HG03439 (cell line): Measurements from ENCODE around the gene PLXNB2.
"Not testable (repeated sequence)": the region's sequence is repeated elsewhere in the genome, so short reads cannot be mapped to it uniquely, and the experiment has no call there.

Experiments
- ATAC-seq: cut with Tn5 transposase; IDR thresholded peaks from one replicate; pipeline ENCODE4 v1.9.1; 2021; ENCODE audit warnings: mild to moderate bottlenecking, moderate library complexity; ENCODE audit not compliant: unreplicated experiment

Gene PLXNB2, protein sequence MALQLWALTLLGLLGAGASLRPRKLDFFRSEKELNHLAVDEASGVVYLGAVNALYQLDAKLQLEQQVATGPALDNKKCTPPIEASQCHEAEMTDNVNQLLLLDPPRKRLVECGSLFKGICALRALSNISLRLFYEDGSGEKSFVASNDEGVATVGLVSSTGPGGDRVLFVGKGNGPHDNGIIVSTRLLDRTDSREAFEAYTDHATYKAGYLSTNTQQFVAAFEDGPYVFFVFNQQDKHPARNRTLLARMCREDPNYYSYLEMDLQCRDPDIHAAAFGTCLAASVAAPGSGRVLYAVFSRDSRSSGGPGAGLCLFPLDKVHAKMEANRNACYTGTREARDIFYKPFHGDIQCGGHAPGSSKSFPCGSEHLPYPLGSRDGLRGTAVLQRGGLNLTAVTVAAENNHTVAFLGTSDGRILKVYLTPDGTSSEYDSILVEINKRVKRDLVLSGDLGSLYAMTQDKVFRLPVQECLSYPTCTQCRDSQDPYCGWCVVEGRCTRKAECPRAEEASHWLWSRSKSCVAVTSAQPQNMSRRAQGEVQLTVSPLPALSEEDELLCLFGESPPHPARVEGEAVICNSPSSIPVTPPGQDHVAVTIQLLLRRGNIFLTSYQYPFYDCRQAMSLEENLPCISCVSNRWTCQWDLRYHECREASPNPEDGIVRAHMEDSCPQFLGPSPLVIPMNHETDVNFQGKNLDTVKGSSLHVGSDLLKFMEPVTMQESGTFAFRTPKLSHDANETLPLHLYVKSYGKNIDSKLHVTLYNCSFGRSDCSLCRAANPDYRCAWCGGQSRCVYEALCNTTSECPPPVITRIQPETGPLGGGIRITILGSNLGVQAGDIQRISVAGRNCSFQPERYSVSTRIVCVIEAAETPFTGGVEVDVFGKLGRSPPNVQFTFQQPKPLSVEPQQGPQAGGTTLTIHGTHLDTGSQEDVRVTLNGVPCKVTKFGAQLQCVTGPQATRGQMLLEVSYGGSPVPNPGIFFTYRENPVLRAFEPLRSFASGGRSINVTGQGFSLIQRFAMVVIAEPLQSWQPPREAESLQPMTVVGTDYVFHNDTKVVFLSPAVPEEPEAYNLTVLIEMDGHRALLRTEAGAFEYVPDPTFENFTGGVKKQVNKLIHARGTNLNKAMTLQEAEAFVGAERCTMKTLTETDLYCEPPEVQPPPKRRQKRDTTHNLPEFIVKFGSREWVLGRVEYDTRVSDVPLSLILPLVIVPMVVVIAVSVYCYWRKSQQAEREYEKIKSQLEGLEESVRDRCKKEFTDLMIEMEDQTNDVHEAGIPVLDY (N-terminal part only)

DNA sequence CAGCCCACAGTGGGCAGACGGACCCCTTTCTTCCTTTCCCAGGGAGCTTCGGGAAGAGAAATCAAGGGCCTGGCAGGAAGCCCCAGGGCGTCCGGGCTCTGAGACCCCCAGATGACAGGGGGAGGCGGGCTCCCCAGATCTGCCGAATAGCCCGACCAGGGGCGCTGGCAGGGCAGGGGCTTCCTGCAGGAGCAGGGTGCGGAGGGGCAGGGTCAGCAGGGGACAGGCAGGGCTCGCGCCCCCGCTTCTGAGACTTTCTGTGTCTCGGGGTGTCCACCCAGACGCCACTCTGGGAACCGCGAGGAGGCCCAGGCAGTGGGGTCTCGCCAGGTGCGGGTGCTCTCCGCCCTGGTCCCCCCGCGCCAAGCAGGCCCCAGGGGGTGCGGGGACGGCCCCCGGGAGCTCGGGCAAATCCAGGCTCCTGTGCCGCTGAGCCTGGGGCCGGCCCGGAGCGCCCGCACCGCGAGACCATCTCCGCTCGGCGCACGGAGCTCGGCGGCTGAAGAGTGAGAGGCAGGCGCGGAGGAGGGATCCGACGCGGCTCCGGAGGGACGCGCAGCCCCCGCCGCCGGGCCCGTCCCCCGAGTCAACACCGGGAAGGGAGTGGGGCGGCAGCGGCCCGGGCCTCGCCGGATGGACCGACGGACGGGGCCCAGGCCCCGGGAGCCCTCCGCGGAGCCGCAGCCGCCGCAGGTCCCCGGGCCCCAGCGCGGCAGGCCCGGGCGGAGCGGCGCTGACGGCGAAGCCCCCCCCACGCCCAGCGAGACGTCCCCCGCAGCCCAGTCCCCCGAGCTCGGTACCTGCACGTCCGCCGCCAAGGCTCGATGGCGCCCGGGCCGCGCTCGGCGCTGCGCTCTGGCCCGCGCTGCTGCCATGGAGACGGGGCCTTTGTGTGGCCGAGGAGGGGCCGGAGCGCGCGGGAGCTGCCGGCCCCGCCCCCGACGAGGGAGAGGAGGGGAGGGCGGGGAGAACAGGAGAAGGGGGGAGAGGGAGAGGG is at the start of gene PLXNB2:
PLXNB2 (minus strand) TSS at position 894 of the 997 bp plus-strand sequence. CDS start 17,062 bp downstream, outside the sequence.
- no peak for ATAC-seq

DNA sequence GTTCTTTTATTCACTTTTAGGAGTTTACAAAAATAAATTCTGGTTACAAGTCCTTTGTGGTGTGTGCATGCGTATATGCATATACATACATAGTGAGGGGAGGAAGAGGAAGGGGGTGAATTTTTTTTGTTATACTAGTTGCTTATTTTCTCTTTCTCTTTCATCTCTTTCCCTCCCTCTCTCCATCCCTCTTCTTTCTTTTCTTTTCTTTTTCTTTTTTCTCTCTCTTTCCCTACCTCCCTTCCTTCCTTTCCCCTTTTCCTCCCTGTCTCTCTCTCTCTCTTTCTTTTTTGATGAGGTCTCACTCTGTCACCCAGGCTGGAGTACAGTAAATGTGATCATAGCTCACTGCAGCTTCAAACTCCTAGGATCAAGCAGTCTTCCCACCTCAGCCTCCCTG is 49.8 kb upstream of the PLXNB2 start:
- ATAC-seq, result no peak

DNA sequence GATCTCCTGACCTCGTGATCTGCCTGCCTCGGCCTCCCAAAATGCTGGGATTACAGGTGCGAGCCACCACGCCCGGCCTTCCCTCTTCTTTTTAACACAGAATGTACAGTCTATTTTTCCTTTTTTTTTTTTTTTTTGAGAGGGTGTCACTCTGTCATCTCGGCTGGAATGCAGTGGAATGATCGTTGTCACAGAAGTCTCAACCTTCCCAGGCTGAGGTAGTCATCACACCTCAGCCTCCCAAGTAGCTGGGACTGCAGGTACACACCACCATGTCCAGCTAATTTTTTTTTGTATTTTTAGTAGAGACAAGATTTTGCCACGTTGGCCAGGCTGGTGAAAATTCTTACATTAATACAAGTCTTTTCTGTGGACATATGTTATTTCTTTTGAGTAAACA is 48.7 kb upstream of the PLXNB2 start:
- ATAC-seq, result no peak

DNA sequence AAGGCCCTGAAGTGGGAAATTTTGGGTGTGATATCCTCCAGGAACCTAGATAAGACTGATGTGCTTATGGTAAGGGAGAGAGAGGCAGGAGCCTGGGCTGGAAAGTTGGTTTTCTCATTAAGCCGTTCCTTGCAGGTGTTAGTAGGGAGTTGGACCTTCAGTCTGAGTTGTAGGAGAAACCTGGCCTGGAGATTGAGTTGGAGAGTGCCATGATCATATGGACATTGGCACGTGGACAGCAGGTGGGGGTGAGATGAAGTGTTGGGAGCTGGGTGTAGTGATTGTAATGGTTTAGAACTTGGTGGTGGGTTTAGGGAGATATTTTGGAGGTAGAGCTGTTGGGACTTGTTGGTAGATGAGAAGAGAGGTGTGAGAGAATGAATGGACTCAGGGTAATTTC is 40.6 kb upstream of the PLXNB2 start:
- ATAC-seq, result no peak

DNA sequence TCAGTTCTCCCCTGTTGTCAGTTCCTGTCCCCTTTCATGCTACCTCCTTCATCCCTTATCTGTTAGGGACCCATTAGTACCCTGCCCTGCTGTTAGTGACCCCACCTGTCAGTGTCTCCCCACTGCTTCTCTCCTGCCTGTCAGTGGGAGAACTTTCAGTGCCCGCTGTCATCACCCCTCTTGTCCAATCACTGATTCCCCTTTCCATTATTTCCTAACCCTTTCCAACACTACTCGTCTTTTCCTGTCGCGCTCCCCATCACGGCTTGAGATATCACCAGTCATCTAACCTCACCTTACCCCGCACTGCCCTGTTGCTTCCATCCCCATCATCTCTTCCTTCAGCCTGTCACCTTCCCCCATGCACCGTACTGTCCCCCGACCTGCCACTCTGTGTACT is 39.7 kb upstream of the PLXNB2 start:
- no peak for ATAC-seq

DNA sequence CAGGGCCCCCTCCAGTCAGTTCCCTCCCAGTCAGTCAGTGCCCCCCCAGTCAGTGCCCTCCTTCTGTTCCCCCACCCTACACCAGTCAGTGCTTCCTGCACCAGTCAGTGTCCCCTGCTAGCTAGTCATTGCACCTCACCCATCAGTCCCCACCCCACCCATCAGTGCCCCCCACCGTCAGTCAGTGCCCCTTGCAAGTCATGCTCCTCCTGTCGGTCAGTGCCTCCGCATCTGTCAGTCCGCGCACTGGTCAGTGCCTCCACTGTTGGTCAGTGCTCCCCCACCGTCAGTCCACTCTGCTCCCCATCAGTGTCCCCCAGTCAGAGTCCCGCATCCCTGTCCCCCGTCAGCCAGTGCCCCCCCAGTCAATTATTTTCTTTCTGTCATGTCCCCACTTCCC is 39.0 kb upstream of the PLXNB2 start:
- no peak for ATAC-seq

DNA sequence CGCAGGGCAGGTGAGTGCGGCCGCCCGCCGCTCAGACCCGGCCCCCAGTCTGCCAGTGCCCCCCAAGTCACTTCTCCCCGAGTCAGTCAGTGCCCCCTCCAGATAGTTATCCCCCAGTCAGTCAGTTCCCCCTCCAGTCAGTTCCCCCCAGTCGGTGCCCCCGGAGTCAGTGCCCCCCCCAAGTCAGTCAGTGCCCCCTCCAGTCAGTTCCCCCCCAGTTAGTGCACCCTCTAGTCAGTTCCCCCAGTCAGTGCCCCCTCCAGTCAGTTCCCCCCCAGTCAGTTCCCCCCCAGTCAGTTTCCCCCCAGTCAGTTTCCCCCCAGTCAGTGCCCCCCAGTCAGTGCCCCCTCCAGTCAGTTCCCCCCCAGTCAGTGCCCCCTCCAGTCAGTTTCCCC is 36.1 kb upstream of the PLXNB2 start:
- ATAC-seq, result no peak

DNA sequence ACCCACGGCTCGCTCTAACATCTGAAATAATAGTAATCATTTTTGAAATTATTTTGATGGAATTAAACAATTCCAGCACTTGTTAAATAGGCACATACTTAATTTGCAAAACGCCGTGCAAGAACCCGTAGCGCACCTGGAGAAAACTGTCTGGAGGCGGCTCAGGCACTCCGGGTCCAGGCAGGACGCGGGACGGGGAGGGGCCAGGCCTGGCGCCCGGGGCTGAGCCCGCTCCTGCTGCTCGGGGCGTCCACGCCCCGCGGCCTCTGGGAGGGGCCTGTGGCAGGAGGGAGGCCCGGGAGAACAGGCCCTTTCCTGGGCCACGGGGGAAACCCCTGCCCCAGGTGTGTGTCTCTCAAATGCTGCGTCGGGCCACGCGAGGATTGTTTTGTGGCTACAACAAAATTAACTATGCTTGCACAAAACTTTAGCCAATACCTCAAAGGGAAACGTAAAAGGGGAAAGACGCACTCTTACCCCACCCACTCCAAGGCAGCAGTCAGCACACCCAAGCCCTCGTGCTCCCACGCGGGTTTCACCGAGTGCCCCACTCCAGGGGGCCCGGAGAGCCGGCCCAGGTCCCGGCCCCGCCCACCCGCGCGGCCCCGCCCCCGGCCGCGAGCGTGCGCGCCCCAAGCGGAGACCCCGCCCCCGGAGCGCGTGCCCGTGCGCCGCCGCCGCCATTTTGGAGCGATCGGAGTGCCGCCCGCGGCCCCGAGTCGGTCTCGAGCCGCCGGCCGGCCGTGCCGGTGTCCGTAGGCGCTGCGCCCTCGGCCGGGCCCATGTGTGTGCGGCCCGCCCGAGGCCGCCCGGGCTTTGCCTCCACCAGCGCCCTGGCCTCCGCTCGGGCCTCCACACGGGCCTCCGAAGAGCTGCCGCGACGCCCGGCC is 35.5 kb upstream of the PLXNB2 start, which contains the start of gene PPP6R2:
PPP6R2 (plus strand) TSS at position 677 of the 890 bp plus-strand sequence. CDS start 50,582 bp downstream, outside the sequence.
- ATAC-seq, result peak; percentile 70

DNA sequence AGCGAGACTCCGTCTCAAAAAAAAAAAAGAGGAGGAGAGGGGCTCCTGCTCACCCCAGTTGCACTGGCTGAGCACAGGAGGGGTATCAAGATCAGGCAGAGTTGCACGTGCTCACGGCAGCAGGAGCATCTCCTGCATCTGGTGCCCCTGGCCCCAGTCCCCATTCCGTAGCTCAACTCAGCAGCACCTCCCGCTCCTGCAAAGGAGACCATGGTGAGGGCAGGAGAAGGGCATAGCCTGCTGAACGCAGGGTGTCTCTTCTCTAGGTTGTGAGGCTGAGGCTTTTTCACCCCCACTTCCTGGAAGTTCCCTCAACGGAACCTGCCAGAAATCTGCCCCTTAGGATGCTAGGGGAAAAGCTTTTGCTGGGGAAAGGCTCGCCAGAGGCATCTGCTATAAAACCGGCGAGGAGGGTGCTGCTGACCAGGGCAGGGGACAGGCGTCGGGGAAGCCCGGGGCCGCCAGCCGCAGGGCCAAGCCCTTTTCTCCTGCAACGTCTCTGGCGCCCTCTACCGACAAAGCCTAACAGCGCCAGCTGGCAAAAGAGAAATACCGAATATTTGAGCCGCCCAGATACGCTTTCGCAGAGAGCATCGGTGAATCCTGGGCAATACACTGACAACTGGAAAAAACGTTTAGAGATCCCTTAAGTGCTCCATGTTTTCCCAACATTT is 34.7 kb upstream of the PLXNB2 start:
- ATAC-seq, result peak; percentile 80

DNA sequence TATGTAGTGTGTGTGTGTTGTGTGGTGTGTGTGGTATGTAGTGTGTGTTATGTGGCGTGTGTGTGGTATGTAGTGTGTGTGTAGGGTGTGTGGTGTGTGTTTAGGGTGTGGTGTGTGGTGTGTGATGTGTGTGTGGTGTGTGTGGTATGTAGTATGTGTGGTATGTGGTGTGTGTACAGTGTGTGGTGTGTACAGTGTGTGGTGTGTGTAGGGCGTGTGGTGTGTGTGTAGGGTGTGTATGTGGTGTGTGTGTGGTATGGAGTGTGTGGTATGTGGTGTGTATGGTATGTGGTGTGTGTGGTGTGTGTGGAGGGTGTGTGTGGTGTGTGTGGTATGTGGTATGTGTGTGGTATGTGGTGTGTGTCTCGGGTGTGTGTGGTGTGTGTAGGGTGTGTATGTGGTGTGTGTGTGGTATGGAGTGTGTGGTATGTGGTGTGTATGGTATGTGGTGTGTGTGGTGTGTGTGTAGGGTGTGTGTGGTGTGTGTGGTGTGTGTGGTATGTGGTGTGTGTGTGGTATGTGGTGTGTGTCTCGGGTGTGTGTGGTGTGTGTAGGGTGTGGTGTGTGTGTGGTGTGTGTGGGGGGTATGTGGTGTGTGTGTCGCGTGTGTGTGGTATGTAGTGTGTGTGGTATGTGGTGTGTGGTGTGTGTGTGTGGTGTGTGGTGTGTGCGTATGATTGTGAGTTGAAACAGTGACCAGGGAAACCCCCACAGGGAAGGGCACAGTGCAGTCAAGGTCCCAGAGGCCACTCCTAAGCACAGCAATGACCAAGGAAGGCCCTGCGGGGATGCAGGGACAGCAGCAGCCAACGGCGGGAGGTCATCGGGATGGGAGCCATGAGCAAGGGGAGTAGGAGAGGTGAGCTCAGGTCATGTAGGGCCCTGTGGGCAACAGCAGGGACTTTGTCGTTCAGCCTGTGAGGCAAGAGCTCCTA is 32.8 kb upstream of the PLXNB2 start:
- ATAC-seq, result no peak

DNA sequence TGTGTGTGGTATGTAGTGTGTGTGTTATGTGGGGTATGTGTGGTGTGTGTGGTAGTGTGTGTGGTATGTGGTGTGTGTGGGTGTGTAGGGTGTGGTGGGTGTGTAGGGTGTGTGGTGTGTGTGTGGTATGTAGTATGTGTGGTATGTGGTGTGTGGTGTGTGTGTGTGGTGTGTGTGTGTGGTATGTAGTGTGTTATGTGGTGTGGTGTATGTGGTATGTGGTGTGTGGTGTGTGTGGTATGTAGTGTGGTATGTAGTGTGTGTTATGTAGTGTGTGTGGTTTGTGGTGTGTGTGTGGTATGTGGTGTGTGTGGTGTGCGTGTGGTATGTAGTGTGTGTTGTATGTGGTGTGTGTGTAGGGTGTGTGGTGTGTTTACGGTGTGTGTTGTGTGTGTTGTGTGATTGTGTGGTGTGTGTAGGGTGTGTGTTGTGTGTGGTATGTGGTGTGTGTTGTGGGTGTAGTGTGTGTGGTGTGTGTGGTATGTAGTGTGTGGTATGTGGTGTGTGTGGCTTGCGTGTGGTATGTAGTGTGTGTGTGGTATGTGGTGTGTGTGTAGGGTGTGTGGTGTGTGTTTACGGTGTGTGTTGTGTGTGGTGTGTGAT is 31.5 kb upstream of the PLXNB2 start:
- ATAC-seq, result no peak

DNA sequence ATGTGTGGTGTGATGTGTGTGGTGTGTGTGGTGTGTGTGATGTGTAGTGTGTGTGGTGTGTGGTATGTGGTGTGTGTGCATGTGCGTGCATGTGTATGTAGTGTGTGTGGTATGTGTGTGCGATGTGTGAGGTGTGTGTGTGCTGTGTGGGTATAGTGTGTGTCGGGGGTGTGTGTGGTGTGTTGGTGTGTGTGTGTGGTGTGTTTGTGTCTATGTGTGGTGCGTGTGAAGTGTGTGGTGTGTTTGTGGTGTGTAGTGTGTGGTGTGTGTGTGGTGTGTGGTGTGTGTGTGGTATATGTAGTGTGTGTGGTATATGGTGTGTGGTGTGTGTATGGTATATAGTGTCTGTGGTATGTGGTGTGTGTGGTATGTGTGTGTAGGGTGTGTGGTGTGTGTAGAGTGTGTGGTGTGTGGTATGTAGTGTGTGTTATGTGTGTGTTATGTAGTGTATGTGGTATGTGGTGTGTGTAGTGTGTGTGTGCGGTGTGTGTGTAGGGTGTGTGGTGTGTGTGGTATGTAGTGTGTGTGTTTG is 30.7 kb upstream of the PLXNB2 start:
- ATAC-seq, result no peak

DNA sequence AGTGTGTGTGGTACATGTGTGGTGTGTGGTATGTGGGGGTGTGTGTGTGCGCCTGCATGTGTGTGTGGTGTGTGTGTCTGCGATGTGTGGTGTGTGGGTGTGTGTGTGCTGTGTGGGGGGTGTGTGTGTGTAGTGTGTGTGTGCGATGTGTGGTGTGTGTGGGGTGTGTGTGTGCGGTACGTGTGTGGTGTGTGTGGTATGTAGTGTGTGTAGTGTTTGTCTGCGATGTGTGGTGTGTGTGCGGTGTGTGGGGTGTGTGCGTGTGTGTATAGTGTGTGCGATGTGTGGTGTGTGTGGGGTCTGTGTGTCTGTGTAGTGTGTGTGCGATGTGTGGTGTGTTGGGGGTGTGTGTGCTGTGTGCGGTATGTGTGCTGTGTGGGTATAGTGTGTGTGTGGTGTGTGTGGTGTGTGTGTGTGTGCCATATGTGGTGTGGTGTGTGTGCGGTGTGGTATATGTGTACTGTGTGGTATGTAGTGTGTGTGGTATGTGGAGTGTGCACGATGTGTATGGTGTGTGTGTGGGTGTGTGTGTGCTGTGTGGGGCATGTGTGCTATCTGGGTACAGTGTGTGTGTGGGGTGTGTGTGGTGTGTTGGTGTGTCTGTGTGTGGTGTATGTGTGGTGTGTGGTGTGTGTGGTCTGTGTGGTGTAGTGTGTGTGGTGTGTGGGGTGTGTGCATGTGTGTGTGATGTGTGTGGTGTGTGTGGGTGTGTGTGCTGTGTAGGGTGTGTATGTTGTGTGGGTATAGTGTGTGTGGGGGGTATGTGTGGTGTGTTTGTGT is 30.0 kb upstream of the PLXNB2 start:
- no peak for ATAC-seq

DNA sequence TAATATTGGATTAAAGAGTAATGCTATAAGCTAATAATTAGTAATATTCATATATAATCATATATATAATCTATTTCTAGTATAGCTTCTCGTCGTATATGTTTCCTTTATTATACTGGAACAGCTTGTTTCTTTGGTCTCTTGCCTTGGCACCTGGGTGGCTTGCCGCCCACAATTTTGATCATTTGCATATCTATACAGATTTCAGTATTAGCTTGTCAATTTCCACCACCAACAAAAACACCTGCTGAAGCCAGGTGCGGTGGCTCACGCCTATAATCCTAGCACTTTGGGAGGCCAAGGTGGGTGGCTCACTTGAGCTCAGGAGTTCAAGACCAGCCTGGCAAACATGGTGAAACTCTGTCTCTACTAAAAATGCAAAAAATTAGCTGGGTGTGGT is 27.0 kb upstream of the PLXNB2 start:
- ATAC-seq, result not testable (repeated sequence)

DNA sequence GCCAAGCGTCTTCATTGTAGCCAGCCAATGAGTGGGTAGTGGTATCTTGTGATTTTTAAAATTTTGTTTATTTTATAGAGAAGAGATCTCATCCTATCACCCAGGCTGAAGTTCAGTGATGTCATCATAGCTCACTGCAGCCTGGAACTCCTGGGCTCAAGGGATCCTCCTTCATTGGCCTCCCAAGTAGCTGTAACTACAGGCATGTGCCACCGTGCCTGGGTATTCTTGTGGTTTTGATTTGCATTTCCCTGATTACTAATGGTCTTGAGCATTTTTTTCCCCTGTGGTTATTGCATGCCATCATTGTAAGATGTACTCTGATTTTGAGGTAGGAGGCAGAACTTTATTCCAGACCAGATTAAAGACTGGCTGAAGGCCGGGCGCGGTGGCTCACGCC is 21.8 kb upstream of the PLXNB2 start:
- no peak for ATAC-seq

DNA sequence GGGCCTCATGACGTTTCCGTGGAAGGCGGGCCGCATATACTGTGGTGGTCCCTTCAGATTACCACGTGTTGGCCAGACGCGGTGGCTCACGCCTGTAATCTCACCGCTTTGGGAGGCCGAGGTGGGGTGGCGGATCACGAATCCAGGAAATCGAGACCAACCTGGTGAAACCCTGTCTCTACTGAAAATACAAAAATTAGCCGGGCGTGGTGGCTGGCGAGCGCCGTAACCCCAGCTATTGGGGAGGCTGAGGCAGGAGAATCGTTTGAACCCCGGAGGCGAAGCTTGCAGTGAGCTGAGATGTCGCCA is 20.2 kb upstream of the PLXNB2 start:
- no peak for ATAC-seq
